ENCODE measurements around the gene CA10. TPM values are rescaled to one million over a fixed set of nuclear protein-coding genes. Genes with fewer than 3 reads are reported as not detected.
A peak's percentile ranks its signal among the peaks of the same experiment; 100 is the strongest.

CA10 gene
- total RNA-seq, 1 experiment from 2014 or later = 0.46 TPM

GRCh38 chr17:51640108-51640622 is 518.3 kb downstream of the CA10 start:
- H2BK15ac ChIP-seq (ENCODE audit: low read depth, low read length) = no peak overlapping the region
- H3T11ph ChIP-seq (ENCODE audit: low read length) = no peak overlapping the region
- no peak overlapping the region for H2BK12ac ChIP-seq (ENCODE audit: insufficient read length, low read depth, low read length)
- H3K4me2 ChIP-seq (ENCODE audit: insufficient read depth, insufficient read length, low read length) = no peak overlapping the region
- H4K20me1 ChIP-seq (ENCODE audit: control insufficient read depth, insufficient read depth, insufficient read length) = no peaks in the 10 kb centered on the region
- H2BK5ac ChIP-seq (ENCODE audit: insufficient read length, low read length) = no peak overlapping the region
- Mint-ChIP-seq H3K27ac (peak overlapping the region in 1 of 3 experiments; percentile 79; a peak in 1 of 7 replicates), H3K27me3 (ENCODE audit: low read depth) (no peaks in the 10 kb centered on the region; the same call in 1 of the 2 replicates), H3K4me3 (peak overlapping the region in 1 of 2 experiments; percentile 33; a peak in 1 of 5 replicates), H3K9me3 (no peaks in the 10 kb centered on the region; a peak in 1 of 5 replicates), H3K4me1 (peaks cover 16 to 22% of the 10 kb centered on the region in 2 experiments), H3K36me3 (ENCODE audit: insufficient read depth in 1 of 3, low read depth in 3 of 3) (no peaks in the 10 kb centered on the region)
- no peak overlapping the region for H4K8ac ChIP-seq (replicated peaks; ENCODE audit: insufficient read length, low read depth, low read length)
- no peaks in the 10 kb centered on the region for H3K79me2 ChIP-seq (ENCODE audit: insufficient read depth, low read length)
- H3K27ac ChIP-seq (ENCODE audit: insufficient read length, low read depth, low read length) = no peak overlapping the region
- TF ChIP-seq, protein P1, sequence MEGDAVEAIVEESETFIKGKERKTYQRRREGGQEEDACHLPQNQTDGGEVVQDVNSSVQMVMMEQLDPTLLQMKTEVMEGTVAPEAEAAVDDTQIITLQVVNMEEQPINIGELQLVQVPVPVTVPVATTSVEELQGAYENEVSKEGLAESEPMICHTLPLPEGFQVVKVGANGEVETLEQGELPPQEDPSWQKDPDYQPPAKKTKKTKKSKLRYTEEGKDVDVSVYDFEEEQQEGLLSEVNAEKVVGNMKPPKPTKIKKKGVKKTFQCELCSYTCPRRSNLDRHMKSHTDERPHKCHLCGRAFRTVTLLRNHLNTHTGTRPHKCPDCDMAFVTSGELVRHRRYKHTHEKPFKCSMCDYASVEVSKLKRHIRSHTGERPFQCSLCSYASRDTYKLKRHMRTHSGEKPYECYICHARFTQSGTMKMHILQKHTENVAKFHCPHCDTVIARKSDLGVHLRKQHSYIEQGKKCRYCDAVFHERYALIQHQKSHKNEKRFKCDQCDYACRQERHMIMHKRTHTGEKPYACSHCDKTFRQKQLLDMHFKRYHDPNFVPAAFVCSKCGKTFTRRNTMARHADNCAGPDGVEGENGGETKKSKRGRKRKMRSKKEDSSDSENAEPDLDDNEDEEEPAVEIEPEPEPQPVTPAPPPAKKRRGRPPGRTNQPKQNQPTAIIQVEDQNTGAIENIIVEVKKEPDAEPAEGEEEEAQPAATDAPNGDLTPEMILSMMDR (conservative IDR thresholded peaks at IDR 0.05) = peak; percentile 79
- H2AK5ac ChIP-seq (ENCODE audit: insufficient read length, low read length) = no peak overlapping the region
- no peak overlapping the region for H2BK120ac ChIP-seq (ENCODE audit: low read depth, low read length, poor library complexity, severe bottlenecking)
- peak; percentile 74 for DNase-seq
- H2BK20ac ChIP-seq (ENCODE audit: low read depth, low read length, poor library complexity, severe bottlenecking) = no peak overlapping the region
- H3K23me2 ChIP-seq (ENCODE audit: insufficient read length, low read depth, low read length, poor library complexity, severe bottlenecking) = no peaks in the 10 kb centered on the region
- H2AFZ ChIP-seq (ENCODE audit: low read length) = no peak overlapping the region
- H3K4ac ChIP-seq (ENCODE audit: low read depth, low read length) = no peak overlapping the region
- no peaks in the 10 kb centered on the region for H3K79me1 ChIP-seq (ENCODE audit: insufficient read depth, low read depth, low read length, poor library complexity, severe bottlenecking)
- no peaks in the 10 kb centered on the region for H3K9me3 ChIP-seq (ENCODE audit: control insufficient read depth, low read depth, low read length)
- no peak overlapping the region for H3K23ac ChIP-seq (ENCODE audit: insufficient read length, low read depth, low read length)
- H3K27me3 ChIP-seq (ENCODE audit: insufficient read depth, low read length) = no peaks in the 10 kb centered on the region
- H3K9ac ChIP-seq (ENCODE audit: extremely low read depth, insufficient read length, low read length) = no peak overlapping the region
- H4K5ac ChIP-seq (ENCODE audit: insufficient read length, low read depth, low read length) = no peak overlapping the region
- no peak overlapping the region for H3K56ac ChIP-seq (ENCODE audit: insufficient read length, low read depth, low read length)
- no CpG with 5 or more reads among the region's 4 CpGs for WGBS (ENCODE audit: extremely low coverage, insufficient read length, low lambda C conversion rate)
- H3K14ac ChIP-seq (ENCODE audit: insufficient read depth, low read length) = no peak overlapping the region
- H3K18ac ChIP-seq (ENCODE audit: insufficient read length, low read depth, low read length) = no peak overlapping the region
- H3K4me1 ChIP-seq (ENCODE audit: insufficient read depth, low read length) = no peaks in the 10 kb centered on the region; the same call in 1 of the 2 replicates
- H4K91ac ChIP-seq (ENCODE audit: insufficient read length, low read depth, low read length) = no peak overlapping the region

All from H9 (cell line).